ENCODE data around the gene CYBA. TPM values are rescaled to one million over a fixed set of nuclear protein-coding genes. Genes with fewer than 3 reads are reported as not detected.

The CYBA gene
- total and polyA plus RNA-seq, 2 of the 4 experiments (the other 2 are of a cell fraction): 65.6 to 169 TPM

DNA sequence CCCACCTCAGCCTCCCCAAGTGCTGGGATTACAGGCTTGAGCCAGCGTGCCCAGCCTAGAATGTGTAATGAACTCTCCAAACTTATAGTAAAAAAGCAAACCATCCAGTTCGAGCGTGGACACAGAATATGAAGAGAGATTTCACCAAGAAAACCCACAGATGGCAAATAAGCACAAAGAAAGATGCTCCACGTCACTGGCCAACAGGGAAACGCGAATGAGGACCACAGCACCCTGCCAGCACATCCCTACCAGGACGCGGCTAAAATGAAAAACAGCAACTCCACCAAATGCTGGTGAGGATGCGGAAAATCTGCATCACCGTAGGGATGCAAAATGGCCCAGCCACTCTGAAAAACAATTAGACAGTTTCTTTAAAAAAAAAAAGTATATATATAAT, 10.6 kb upstream of the CYBA start:
- TF ChIP-seq, protein P1, sequence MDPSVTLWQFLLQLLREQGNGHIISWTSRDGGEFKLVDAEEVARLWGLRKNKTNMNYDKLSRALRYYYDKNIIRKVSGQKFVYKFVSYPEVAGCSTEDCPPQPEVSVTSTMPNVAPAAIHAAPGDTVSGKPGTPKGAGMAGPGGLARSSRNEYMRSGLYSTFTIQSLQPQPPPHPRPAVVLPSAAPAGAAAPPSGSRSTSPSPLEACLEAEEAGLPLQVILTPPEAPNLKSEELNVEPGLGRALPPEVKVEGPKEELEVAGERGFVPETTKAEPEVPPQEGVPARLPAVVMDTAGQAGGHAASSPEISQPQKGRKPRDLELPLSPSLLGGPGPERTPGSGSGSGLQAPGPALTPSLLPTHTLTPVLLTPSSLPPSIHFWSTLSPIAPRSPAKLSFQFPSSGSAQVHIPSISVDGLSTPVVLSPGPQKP (IDR thresholded peaks at IDR 0.05; ENCODE audit: borderline replicate concordance, low read depth, low read length): no peak
- no peak for TF ChIP-seq MAZ (IDR thresholded peaks at IDR 0.05; ENCODE audit: borderline replicate concordance, low read depth, low read length)
- TF ChIP-seq, protein P2, sequence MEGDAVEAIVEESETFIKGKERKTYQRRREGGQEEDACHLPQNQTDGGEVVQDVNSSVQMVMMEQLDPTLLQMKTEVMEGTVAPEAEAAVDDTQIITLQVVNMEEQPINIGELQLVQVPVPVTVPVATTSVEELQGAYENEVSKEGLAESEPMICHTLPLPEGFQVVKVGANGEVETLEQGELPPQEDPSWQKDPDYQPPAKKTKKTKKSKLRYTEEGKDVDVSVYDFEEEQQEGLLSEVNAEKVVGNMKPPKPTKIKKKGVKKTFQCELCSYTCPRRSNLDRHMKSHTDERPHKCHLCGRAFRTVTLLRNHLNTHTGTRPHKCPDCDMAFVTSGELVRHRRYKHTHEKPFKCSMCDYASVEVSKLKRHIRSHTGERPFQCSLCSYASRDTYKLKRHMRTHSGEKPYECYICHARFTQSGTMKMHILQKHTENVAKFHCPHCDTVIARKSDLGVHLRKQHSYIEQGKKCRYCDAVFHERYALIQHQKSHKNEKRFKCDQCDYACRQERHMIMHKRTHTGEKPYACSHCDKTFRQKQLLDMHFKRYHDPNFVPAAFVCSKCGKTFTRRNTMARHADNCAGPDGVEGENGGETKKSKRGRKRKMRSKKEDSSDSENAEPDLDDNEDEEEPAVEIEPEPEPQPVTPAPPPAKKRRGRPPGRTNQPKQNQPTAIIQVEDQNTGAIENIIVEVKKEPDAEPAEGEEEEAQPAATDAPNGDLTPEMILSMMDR (conservative IDR thresholded peaks at IDR 0.05; ENCODE audit: low read depth, low read length): no peak
- TF ChIP-seq CEBPB (IDR thresholded peaks at IDR 0.05; ENCODE audit: low read depth, low read length): no peak
- no peak for TF ChIP-seq NFE2L2 (IDR thresholded peaks at IDR 0.05; ENCODE audit: low read depth, low read length)
- TF ChIP-seq RCOR1 (IDR thresholded peaks at IDR 0.05; ENCODE audit: insufficient replicate concordance, low read length): no peak
- no peak for TF ChIP-seq SMC3 (IDR thresholded peaks at IDR 0.05; ENCODE audit: low read depth, low read length)
- no peak for TF ChIP-seq FOS (IDR thresholded peaks at IDR 0.05; ENCODE audit: low read depth, low read length)
- no peak for TF ChIP-seq BHLHE40 (IDR thresholded peaks at IDR 0.05; ENCODE audit: low read depth, low read length)
- Histone ChIP-seq H3K27ac (ENCODE audit: insufficient read depth, low read length) (no peak overlapping the region), H3K9ac (ENCODE audit: low read depth, low read length) (no peak overlapping the region), H3K18ac (ENCODE audit: low read depth, low read length) (no peak overlapping the region), H2BK5ac (ENCODE audit: low read depth, low read length, poor library complexity, severe bottlenecking) (no peak overlapping the region), H4K20me1 (ENCODE audit: insufficient read depth, low read length) (0 out of 2 replicates have a peak, but pooled peaks cover 5% of the 10 kb centered on the region), H2BK120ac (ENCODE audit: low read depth, low read length) (no peak overlapping the region), H2BK20ac (ENCODE audit: low read depth, low read length) (no peak overlapping the region), H4K5ac (ENCODE audit: low read depth, low read length) (no peak overlapping the region), H4K8ac (ENCODE audit: low read depth in 2 of 2, low read length in 2 of 2) (no peak overlapping the region), H3K27me3 (ENCODE audit: control insufficient read depth, insufficient read depth, low read length) (no peaks in the 10 kb centered on the region), H2AFZ (replicated peaks; ENCODE audit: low read length, poor library complexity) (no peak overlapping the region), H3K36me3 (ENCODE audit: control insufficient read depth, insufficient read depth, low read length) (no peaks in the 10 kb centered on the region; the same call in 1 of the 2 replicates), H2AK9ac (replicated peaks; ENCODE audit: low read depth, low read length, poor library complexity) (no peak overlapping the region), H2BK15ac (ENCODE audit: low read depth, low read length) (no peak overlapping the region), H3K9me3 (ENCODE audit: control insufficient read depth, insufficient read depth, low read length) (no peaks in the 10 kb centered on the region), H3K23ac (ENCODE audit: low read depth, low read length) (no peak overlapping the region; the same call in 1 of the 2 replicates), H3K14ac (replicated peaks; ENCODE audit: low read depth, low read length) (no peak overlapping the region), H3K56ac (ENCODE audit: extremely low read depth, insufficient read depth, low read length) (no peak overlapping the region), H3K9me1 (ENCODE audit: insufficient read depth, low read length) (no peaks in the 10 kb centered on the region), H3K4me1 (ENCODE audit: control insufficient read depth, insufficient read depth, low read length) (no peaks in the 10 kb centered on the region), H3K4ac (ENCODE audit: low read depth, low read length) (no peak overlapping the region), H4K91ac (ENCODE audit: insufficient read depth, low read depth, low read length) (no peak overlapping the region), H3K4me3 (ENCODE audit: insufficient read depth, low read depth, low read length) (no peak overlapping the region), H3K4me2 (ENCODE audit: low read depth, low read length) (no peak overlapping the region), H3K79me1 (ENCODE audit: low read depth in 1 of 2, low read length in 2 of 2) (peaks cover 16 to 41% of the 10 kb centered on the region in 2 experiments), H2AK5ac (ENCODE audit: low read depth, low read length) (no peak overlapping the region)
- in situ Hi-C loops (cut with MboI; ENCODE audit: low sequenced_read_pairs): no loop called here
- DNase-seq (no peak), ATAC-seq (ENCODE audit: low read depth) (no peak)
- dilution Hi-C loops (cut with HindIII; ENCODE audit: low sequenced_read_pairs, unreplicated experiment): no loop called here
- intact Hi-C loops (cut with micrococcal nuclease): no loop called here
- WGBS, 2 experiments (ENCODE audit: extremely low coverage in 2 of 2, insufficient read length in 1 of 2): 100% methylated on average over 1 of the region's 10 CpGs; no CpG with 5 or more reads in 1 of the 2 experiments
- no TSS peak for BruUV-seq (replicated peaks)
- ChIA-PET CTCF (no interaction called here), POLR2A (ENCODE audit: unreplicated experiment) (no interaction called here)

All from IMR-90 (cell line).